Measurements from ENCODE around the gene BMP7.

DNA sequence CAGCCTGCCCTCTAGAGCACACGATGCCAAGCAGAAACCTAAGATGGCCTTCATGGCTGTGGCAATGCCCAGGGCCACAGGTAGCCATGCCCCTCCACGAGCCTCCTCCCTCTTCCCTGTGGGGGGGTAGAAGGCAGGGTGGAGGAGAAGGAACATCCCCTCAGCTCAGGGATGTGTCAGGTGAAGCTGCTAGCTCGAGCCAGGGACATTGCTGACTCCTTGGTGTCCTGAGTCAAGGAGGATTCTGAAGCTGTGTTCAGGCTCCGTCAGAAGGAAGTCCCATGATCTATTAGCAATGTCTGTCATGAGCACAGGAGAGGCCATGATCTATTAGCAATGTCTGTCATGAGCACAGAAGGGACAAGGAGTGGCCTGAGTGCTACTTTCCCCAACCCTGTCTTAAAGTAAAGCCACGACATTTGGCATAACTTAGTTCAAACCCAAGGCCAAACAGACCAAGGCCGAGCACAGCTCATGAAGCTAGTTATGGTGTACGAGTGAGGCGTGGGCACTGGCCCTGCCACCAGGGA, 87.8 kb downstream of the BMP7 start:
- TF ChIP-seq, protein P1, sequence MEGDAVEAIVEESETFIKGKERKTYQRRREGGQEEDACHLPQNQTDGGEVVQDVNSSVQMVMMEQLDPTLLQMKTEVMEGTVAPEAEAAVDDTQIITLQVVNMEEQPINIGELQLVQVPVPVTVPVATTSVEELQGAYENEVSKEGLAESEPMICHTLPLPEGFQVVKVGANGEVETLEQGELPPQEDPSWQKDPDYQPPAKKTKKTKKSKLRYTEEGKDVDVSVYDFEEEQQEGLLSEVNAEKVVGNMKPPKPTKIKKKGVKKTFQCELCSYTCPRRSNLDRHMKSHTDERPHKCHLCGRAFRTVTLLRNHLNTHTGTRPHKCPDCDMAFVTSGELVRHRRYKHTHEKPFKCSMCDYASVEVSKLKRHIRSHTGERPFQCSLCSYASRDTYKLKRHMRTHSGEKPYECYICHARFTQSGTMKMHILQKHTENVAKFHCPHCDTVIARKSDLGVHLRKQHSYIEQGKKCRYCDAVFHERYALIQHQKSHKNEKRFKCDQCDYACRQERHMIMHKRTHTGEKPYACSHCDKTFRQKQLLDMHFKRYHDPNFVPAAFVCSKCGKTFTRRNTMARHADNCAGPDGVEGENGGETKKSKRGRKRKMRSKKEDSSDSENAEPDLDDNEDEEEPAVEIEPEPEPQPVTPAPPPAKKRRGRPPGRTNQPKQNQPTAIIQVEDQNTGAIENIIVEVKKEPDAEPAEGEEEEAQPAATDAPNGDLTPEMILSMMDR (conservative IDR thresholded peaks at IDR 0.05; ENCODE audit: low read depth, low read length) = no peak
- TF ChIP-seq EZH2 (IDR thresholded peaks at IDR 0.05; ENCODE audit: borderline replicate concordance, low read depth, low read length, poor library complexity, severe bottlenecking) = no peak

Measured in A673 (cell line).